GM23248 (cell line): ENCODE results near the gene ALDH3B1.

Experiments used
- EZH2 ChIP-seq: fragments of 200-600 bp; sonication (generic); IDR thresholded peaks from 2 replicates; pipeline ENCODE4 v1.6.1; 2018; ENCODE audit warnings: antibody characterized with exemption, mild to moderate bottlenecking; ENCODE audit not compliant: insufficient read depth, poor library complexity, severe bottlenecking
- EZH2phosphoT487 ChIP-seq: fragments of 200-600 bp; sonication (generic); IDR thresholded peaks from 2 replicates; pipeline ENCODE4 v1.6.1; 2018; ENCODE audit warnings: antibody characterized with exemption, moderate library complexity, mild to moderate bottlenecking, low read depth; ENCODE audit not compliant: insufficient read depth

DNA sequence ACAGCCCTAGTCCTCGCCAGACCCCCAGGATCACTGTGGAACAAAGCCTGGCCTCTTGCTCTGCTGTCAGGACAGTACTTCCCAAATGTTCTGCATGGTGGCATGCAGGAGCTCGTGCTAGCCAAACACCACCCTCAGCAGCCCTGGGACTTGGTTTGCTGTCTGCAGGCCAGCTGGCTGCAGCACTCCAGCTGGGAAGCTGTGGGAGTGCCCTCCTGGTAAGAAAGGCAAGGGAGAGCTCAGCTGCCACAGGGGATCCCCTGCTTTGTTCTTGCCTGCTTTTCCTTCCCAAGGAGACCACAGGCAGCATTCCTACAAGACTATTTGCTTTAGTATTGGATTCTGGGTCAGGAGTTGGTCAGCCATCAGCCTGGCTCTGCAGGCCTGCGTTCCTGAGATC, 56.6 kb downstream of the ALDH3B1 start:
- no peak for TF ChIP-seq EZH2
- no peak for TF ChIP-seq EZH2phosphoT487
